H1 (cell line): ENCODE data around the gene SLC1A3. TPM values are rescaled to one million over a fixed set of nuclear protein-coding genes. Genes with fewer than 3 reads are reported as not detected.

ENCODE experiments used
- ZNF274 ChIP-seq: IDR thresholded peaks from 2 replicates; pipeline ENCODE4 v1.7.0; 2012; ENCODE audit warnings: low read length, borderline replicate concordance; ENCODE audit errors: extremely low read depth
- polyA plus RNA-seq, 7 experiments: library from polyadenylated mRNA; depleted of rRNA in 3 of 7; stranded (reverse) in 5 of 7; unstranded in 2 of 7; fragments of >200 nt in 5 of 7; fragments of 200-250 nt in 2 of 7; gene quantifications; 1 replicate in 5 of 7; 2 replicates in 1 of 7; 4 replicates in 1 of 7; pipeline versions ENCODE4 v1.2.1 to v1.2.3, GENCODE V29; 2011 to 2013; ENCODE audit warnings: missing spikeins in 2 of 7, mixed read lengths in 2 of 7
- total RNA-seq: library from RNA; stranded (reverse); fragmentation: NEBNext Ultra II Directional; extraction: Animal tissue kit (Norgen Biotek cat#: 25700); gene quantifications from 2 replicates; pipeline ENCODE4 v1.2.1, GENCODE V29; 2021

SLC1A3 gene
- total and polyA plus RNA-seq, 2 of the 8 experiments (the other 6 are each of a cell fraction or from before 2014, with no cell fraction given): 26.7 to 35.3 TPM

- no peak for TF ChIP-seq ZNF274
Measured at GRCh38 chr5:36561601-36562000, 44.8 kb upstream of the SLC1A3 start (continued).
